H9 (cell line): ENCODE data around the gene METTL3. TPM values are rescaled to one million over a fixed set of nuclear protein-coding genes. Genes with fewer than 3 reads are reported as not detected.

Experiments used
- DNase-seq: peaks from one replicate; pipeline ENCODE4 v3.0.0-alpha.2; 2017
- H2AFZ ChIP-seq: one replicate; pipeline ENCODE4 v1.6.1; 2013; ENCODE audit warnings: mild to moderate bottlenecking, low read length, control low read depth, moderate library complexity
- H2AK5ac ChIP-seq: 2 replicates; pipeline ENCODE4 v1.6.1; 2013; ENCODE audit warnings: low read length, control low read depth, mixed read lengths; ENCODE audit not compliant: insufficient read length
- H2BK120ac ChIP-seq: one replicate; pipeline ENCODE4 v1.6.1; 2013; ENCODE audit warnings: low read depth, mild to moderate bottlenecking, low read length, control low read depth, inconsistent platforms; ENCODE audit not compliant: poor library complexity, severe bottlenecking
- H2BK12ac ChIP-seq: 2 replicates; pipeline ENCODE4 v1.6.1; 2013; ENCODE audit warnings: low read length, control low read depth, mixed read lengths, low read depth; ENCODE audit not compliant: insufficient read length
- H2BK15ac ChIP-seq: 2 replicates; pipeline ENCODE4 v1.6.1; 2013; ENCODE audit warnings: low read depth, low read length, control low read depth
- H2BK20ac ChIP-seq: one replicate; pipeline ENCODE4 v1.6.1; 2013; ENCODE audit warnings: low read depth, mild to moderate bottlenecking, low read length, control low read depth, inconsistent platforms; ENCODE audit not compliant: poor library complexity, severe bottlenecking
- H2BK5ac ChIP-seq: 2 replicates; pipeline ENCODE4 v1.6.1; 2013; ENCODE audit warnings: low read length, control low read depth, mixed read lengths; ENCODE audit not compliant: insufficient read length
- H3K14ac ChIP-seq: 2 replicates; pipeline ENCODE4 v1.6.1; 2013; ENCODE audit warnings: low read length, control low read depth; ENCODE audit not compliant: insufficient read depth
- H3K18ac ChIP-seq: 2 replicates; pipeline ENCODE4 v1.6.1; 2013; ENCODE audit warnings: low read depth, mild to moderate bottlenecking, mixed read lengths, low read length, control low read depth; ENCODE audit not compliant: insufficient read length
- H3K23ac ChIP-seq: 2 replicates; pipeline ENCODE4 v1.6.1; 2013; ENCODE audit warnings: low read length, control low read depth, mixed read lengths, low read depth; ENCODE audit not compliant: insufficient read length
- H3K23me2 ChIP-seq: 2 replicates; pipeline ENCODE4 v1.6.1; 2013; ENCODE audit warnings: low read depth, mild to moderate bottlenecking, mixed read lengths, low read length, control low read depth; ENCODE audit not compliant: insufficient read length, poor library complexity, severe bottlenecking
- H3K27ac ChIP-seq: 2 replicates; pipeline ENCODE4 v1.5.1; 2013; ENCODE audit warnings: low read length, control low read depth, mixed read lengths, low read depth; ENCODE audit not compliant: insufficient read length
- H3K27me3 ChIP-seq: 2 replicates; pipeline ENCODE4 v1.6.1; 2013; ENCODE audit warnings: low read length, control low read depth, inconsistent platforms; ENCODE audit not compliant: insufficient read depth
- H3K4ac ChIP-seq: 2 replicates; pipeline ENCODE4 v1.6.1; 2013; ENCODE audit warnings: low read depth, mild to moderate bottlenecking, control low read depth, inconsistent platforms, low read length, moderate library complexity
- H3K4me1 ChIP-seq: 2 replicates; pipeline ENCODE4 v1.6.1; 2013; ENCODE audit warnings: low read length, control low read depth, inconsistent platforms; ENCODE audit not compliant: insufficient read depth
- H3K4me2 ChIP-seq: 2 replicates; pipeline ENCODE4 v1.6.1; 2013; ENCODE audit warnings: low read length, control low read depth, mixed read lengths; ENCODE audit not compliant: insufficient read length, insufficient read depth
- H3K56ac ChIP-seq: 2 replicates; pipeline ENCODE4 v1.6.1; 2013; ENCODE audit warnings: low read depth, mild to moderate bottlenecking, mixed read lengths, low read length, control low read depth; ENCODE audit not compliant: insufficient read length
- H3K79me1 ChIP-seq: 2 replicates; pipeline ENCODE4 v1.6.1; 2013; ENCODE audit warnings: low read depth, mild to moderate bottlenecking, moderate library complexity, low read length, control low read depth, inconsistent platforms; ENCODE audit not compliant: insufficient read depth, poor library complexity, severe bottlenecking
- H3K79me2 ChIP-seq: 2 replicates; pipeline ENCODE4 v1.6.1; 2013; ENCODE audit warnings: low read length, control low read depth, inconsistent platforms; ENCODE audit not compliant: insufficient read depth
- H3K9ac ChIP-seq: 2 replicates; pipeline ENCODE4 v1.6.1; 2013; ENCODE audit warnings: low read length, control low read depth, mixed read lengths; ENCODE audit not compliant: insufficient read length; ENCODE audit errors: extremely low read depth
- H3K9me3 ChIP-seq: one replicate; pipeline ENCODE4 v1.6.1; 2013; ENCODE audit warnings: low read depth, low read length, inconsistent platforms; ENCODE audit not compliant: control insufficient read depth
- H3T11ph ChIP-seq: one replicate; pipeline ENCODE4 v1.6.1; 2013; ENCODE audit warnings: mild to moderate bottlenecking, low read length, control low read depth, inconsistent platforms
- H4K20me1 ChIP-seq: one replicate; pipeline ENCODE4 v1.6.1; 2013; ENCODE audit not compliant: control insufficient read depth, insufficient read length, insufficient read depth
- H4K5ac ChIP-seq: 2 replicates; pipeline ENCODE4 v1.6.1; 2013; ENCODE audit warnings: low read depth, mild to moderate bottlenecking, mixed read lengths, low read length, control low read depth; ENCODE audit not compliant: insufficient read length
- H4K8ac ChIP-seq: replicated peaks from 2 replicates; pipeline ENCODE4 v1.6.1; 2013; ENCODE audit warnings: low read length, control low read depth, mixed read lengths, low read depth; ENCODE audit not compliant: insufficient read length
- H4K91ac ChIP-seq: 2 replicates; pipeline ENCODE4 v1.6.1; 2013; ENCODE audit warnings: low read depth, mild to moderate bottlenecking, moderate library complexity, mixed read lengths, low read length, control low read depth; ENCODE audit not compliant: insufficient read length
- H3K27ac Mint-ChIP-seq, 3 experiments: 2 replicates in 2 of 3; 3 replicates in 1 of 3; pipeline ENCODE4 v1.8.0; 2020 to 2021; ENCODE audit warnings: mixed read lengths in 3 of 3, mild to moderate bottlenecking in 1 of 3, moderate library complexity in 1 of 3
- H3K27me3 Mint-ChIP-seq: 2 replicates; pipeline ENCODE4 v1.8.0; 2021; ENCODE audit warnings: low read depth, mild to moderate bottlenecking, moderate library complexity, mixed read lengths
- H3K36me3 Mint-ChIP-seq, 3 experiments: 2 replicates in 2 of 3; 3 replicates in 1 of 3; pipeline ENCODE4 v1.8.0; 2020 to 2021; ENCODE audit warnings: low read depth in 3 of 3, mixed read lengths in 3 of 3; ENCODE audit not compliant: insufficient read depth in 1 of 3
- H3K4me1 Mint-ChIP-seq, 2 experiments: 2 replicates each; pipeline ENCODE4 v1.8.0; 2020; ENCODE audit warnings: mixed read lengths in 2 of 2
- H3K4me3 Mint-ChIP-seq, 2 experiments: 2 replicates in 1 of 2; 3 replicates in 1 of 2; pipeline ENCODE4 v1.8.0; 2020 to 2021; ENCODE audit warnings: mild to moderate bottlenecking in 2 of 2, mixed read lengths in 2 of 2, moderate library complexity in 1 of 2
- H3K9me3 Mint-ChIP-seq, 2 experiments: 2 replicates in 1 of 2; 3 replicates in 1 of 2; pipeline ENCODE4 v1.8.0; 2020; ENCODE audit warnings: mild to moderate bottlenecking in 2 of 2, mixed read lengths in 2 of 2, moderate library complexity in 1 of 2
- WGBS: extraction: QIAGEN DNeasy Blood & Tissue Kit; methylation state at CpG from one replicate; pipeline ENCODE4 v1.1.7; 2013; ENCODE audit warnings: missing lambda C conversion rate, low lambda C conversion rate, mixed read lengths; ENCODE audit not compliant: insufficient read length; ENCODE audit errors: extremely low coverage; 5-methylcytosine and 5-hydroxymethylcytosine counted together
- total RNA-seq: library from RNA; stranded (reverse); gene quantifications from 2 replicates; pipeline ENCODE4 v1.2.1, GENCODE V29; 2021
- TF ChIP-seq, protein P1 (sequence below): fragments of 200-600 bp; sonication (generic); conservative IDR thresholded peaks from 3 replicates; pipeline ENCODE4 v1.8.0; 2021; ENCODE audit warnings: antibody characterized with exemption, mild to moderate bottlenecking

The METTL3 gene
- total RNA-seq, 1 experiment from 2014 or later, result 84.1 TPM

- Histone ChIP-seq H3K9ac (no peak overlapping the region), H3K9me3 (no peaks in the 10 kb centered on the region), H2BK20ac (no peak overlapping the region), H2AFZ (no peak overlapping the region), H4K20me1 (no peaks in the 10 kb centered on the region), H2AK5ac (no peak overlapping the region), H3K56ac (no peak overlapping the region), H3K14ac (no peak overlapping the region), H3K23ac (no peak overlapping the region), H3K79me1 (no peaks in the 10 kb centered on the region), H3K4ac (no peak overlapping the region), H3K4me1 (no peaks in the 10 kb centered on the region), H2BK15ac (no peak overlapping the region), H4K91ac (no peak overlapping the region), H4K5ac (no peak overlapping the region), H3K27me3 (no peaks in the 10 kb centered on the region), H3K23me2 (no peaks in the 10 kb centered on the region), H2BK12ac (no peak overlapping the region), H2BK5ac (no peak overlapping the region), H2BK120ac (no peak overlapping the region), H3K4me2 (no peak overlapping the region), H3K79me2 (peaks cover 12% of the 10 kb centered on the region; the same call in 1 of the 2 replicates), H4K8ac (no peak overlapping the region), H3K27ac (no peak overlapping the region), H3T11ph (no peak overlapping the region), H3K18ac (no peak overlapping the region)
- Mint-ChIP-seq H3K4me3 (no peak overlapping the region), H3K4me1 (peaks cover 32 to 35% of the 10 kb centered on the region in 2 experiments), H3K9me3 (peaks cover 3 to 7% of the 10 kb centered on the region in 2 experiments; a peak in 4 of 5 replicates), H3K36me3 (peaks cover 8 to 13% (median 9%) of the 10 kb centered on the region in 3 experiments), H3K27ac (peak overlapping the region in 1 of 3 experiments; percentile 11; a peak in 2 of 7 replicates), H3K27me3 (no peaks in the 10 kb centered on the region)
- TF ChIP-seq, protein P1, sequence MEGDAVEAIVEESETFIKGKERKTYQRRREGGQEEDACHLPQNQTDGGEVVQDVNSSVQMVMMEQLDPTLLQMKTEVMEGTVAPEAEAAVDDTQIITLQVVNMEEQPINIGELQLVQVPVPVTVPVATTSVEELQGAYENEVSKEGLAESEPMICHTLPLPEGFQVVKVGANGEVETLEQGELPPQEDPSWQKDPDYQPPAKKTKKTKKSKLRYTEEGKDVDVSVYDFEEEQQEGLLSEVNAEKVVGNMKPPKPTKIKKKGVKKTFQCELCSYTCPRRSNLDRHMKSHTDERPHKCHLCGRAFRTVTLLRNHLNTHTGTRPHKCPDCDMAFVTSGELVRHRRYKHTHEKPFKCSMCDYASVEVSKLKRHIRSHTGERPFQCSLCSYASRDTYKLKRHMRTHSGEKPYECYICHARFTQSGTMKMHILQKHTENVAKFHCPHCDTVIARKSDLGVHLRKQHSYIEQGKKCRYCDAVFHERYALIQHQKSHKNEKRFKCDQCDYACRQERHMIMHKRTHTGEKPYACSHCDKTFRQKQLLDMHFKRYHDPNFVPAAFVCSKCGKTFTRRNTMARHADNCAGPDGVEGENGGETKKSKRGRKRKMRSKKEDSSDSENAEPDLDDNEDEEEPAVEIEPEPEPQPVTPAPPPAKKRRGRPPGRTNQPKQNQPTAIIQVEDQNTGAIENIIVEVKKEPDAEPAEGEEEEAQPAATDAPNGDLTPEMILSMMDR, result no peak
- no CpG with 5 or more reads among the region's 1 CpG for WGBS
- no peak for DNase-seq
Measured at GRCh38 chr14:21514341-21514740, 3.2 kb upstream of the METTL3 start.
